ENCODE measurements around the gene PTPRS. TPM values are rescaled to one million over a fixed set of nuclear protein-coding genes. Genes with fewer than 3 reads are reported as not detected.

Gene PTPRS
- total RNA-seq, 4 donors from 2014 or later, result 123 to 200 (median 161) TPM

- DNase-seq (ENCODE audit: low spot score in 2 of 2), result no peak
- 91 to 92% methylated on average over 7 of the region's 7 CpGs for WGBS, 2 donors
- H3K4me3 ChIP-seq (ENCODE audit: low read depth, poor library complexity, severe bottlenecking), result no peak overlapping the region
These were observed 17.2 kb downstream of the PTPRS start for GRCh38 chr19:5323475-5323811.

GRCh38 chr19:5321851-5322681 is 18.5 kb downstream of the PTPRS start:
- no peak for DNase-seq (ENCODE audit: low spot score in 2 of 2)
- no peak for TF ChIP-seq POLR2A (IDR thresholded peaks at IDR 0.05)
- TF ChIP-seq CTCF (IDR thresholded peaks at IDR 0.05), result no peak
- intact Hi-C loops (cut with DNase I; ENCODE audit: low total_unique reads), result no loop called here
- WGBS, 2 donors, result 27 to 30% methylated on average over 32 to 34 of the region's 34 CpGs
- H3K4me3 ChIP-seq (ENCODE audit: low read depth, poor library complexity, severe bottlenecking), result no peak overlapping the region

More at GRCh38 chr19:5323475-5323811, 17.2 kb downstream of the PTPRS start:
- no peak for TF ChIP-seq POLR2A (IDR thresholded peaks at IDR 0.05)
- TF ChIP-seq CTCF (IDR thresholded peaks at IDR 0.05), result no peak
- intact Hi-C loops (cut with DNase I; ENCODE audit: low total_unique reads), result no loop called here

GRCh38 chr19:5321066-5321642 is 19.5 kb downstream of the PTPRS start:
- no peak for DNase-seq (ENCODE audit: low spot score in 2 of 2)
- H3K4me3 ChIP-seq (ENCODE audit: low read depth, poor library complexity, severe bottlenecking), result no peak overlapping the region
- intact Hi-C loops (cut with DNase I; ENCODE audit: low total_unique reads), result no loop called here
- WGBS, 2 donors, result 92 to 99% methylated on average over 9 of the region's 9 CpGs
- TF ChIP-seq CTCF (IDR thresholded peaks at IDR 0.05) (no peak), POLR2A (IDR thresholded peaks at IDR 0.05) (no peak)

GRCh38 chr19:5319516-5319915 is 21.1 kb downstream of the PTPRS start:
- TF ChIP-seq CTCF (IDR thresholded peaks at IDR 0.05) (no peak), POLR2A (IDR thresholded peaks at IDR 0.05) (no peak)
- 43 to 47% methylated on average over 9 of the region's 9 CpGs for WGBS, 2 donors
- no peak overlapping the region for H3K4me3 ChIP-seq (ENCODE audit: low read depth, poor library complexity, severe bottlenecking)
- no peak for DNase-seq (ENCODE audit: low spot score in 2 of 2)
- intact Hi-C loops (cut with DNase I; ENCODE audit: low total_unique reads), result no loop called here

GRCh38 chr19:5318306-5318705 is 22.3 kb downstream of the PTPRS start:
- intact Hi-C loops (cut with DNase I; ENCODE audit: low total_unique reads), result no loop called here
- 93 to 94% methylated on average over 6 of the region's 6 CpGs for WGBS, 2 donors
- H3K4me3 ChIP-seq (ENCODE audit: low read depth, poor library complexity, severe bottlenecking), result no peak overlapping the region

More at GRCh38 chr19:5318306-5318705, 22.3 kb downstream of the PTPRS start:
- TF ChIP-seq POLR2A (IDR thresholded peaks at IDR 0.05) (no peak), CTCF (IDR thresholded peaks at IDR 0.05) (no peak)
- no peak for DNase-seq (ENCODE audit: low spot score in 2 of 2)

Data from lower leg skin (tissue), 4 donors.